Measurements from ENCODE around the gene LNPK.

The LNPK gene

DNA sequence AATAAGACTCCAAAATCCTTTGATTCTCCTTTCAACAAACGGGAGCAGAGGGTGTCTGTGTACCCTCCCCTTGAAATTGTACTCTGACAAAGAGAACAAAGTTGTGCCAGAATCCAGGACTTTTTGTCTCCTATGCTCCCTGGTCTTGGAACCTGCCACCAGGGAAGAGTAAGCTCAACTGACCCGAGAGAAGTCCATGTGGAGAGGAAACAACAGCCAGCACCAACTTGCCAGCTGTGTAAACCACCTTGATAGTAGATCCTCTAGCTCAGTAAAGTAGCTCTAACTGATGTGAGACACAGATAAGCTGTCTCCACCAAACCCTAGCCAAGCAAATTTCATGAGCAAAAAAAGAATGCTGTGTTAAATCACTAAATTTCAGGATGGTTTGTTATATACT lies 46.9 kb downstream of the LNPK start:
- TF ChIP-seq, protein P1, sequence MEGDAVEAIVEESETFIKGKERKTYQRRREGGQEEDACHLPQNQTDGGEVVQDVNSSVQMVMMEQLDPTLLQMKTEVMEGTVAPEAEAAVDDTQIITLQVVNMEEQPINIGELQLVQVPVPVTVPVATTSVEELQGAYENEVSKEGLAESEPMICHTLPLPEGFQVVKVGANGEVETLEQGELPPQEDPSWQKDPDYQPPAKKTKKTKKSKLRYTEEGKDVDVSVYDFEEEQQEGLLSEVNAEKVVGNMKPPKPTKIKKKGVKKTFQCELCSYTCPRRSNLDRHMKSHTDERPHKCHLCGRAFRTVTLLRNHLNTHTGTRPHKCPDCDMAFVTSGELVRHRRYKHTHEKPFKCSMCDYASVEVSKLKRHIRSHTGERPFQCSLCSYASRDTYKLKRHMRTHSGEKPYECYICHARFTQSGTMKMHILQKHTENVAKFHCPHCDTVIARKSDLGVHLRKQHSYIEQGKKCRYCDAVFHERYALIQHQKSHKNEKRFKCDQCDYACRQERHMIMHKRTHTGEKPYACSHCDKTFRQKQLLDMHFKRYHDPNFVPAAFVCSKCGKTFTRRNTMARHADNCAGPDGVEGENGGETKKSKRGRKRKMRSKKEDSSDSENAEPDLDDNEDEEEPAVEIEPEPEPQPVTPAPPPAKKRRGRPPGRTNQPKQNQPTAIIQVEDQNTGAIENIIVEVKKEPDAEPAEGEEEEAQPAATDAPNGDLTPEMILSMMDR (IDR thresholded peaks at IDR 0.05; ENCODE audit: control extremely low read depth, extremely low read depth, low read depth, missing control alignments) = no peak
- ChIA-PET CTCF (interaction anchor here (1.3 kb wide), 1 partner anchor 36 kb away, joined by 3 read pairs; no protein-coding TSS in a partner anchor), POLR2A (interaction anchor here (0.5 kb wide), 1 partner anchor 1442 kb away, joined by 4 read pairs; no protein-coding TSS in a partner anchor)
- DNase-seq (ENCODE audit: extremely low spot score) = no peak

DNA sequence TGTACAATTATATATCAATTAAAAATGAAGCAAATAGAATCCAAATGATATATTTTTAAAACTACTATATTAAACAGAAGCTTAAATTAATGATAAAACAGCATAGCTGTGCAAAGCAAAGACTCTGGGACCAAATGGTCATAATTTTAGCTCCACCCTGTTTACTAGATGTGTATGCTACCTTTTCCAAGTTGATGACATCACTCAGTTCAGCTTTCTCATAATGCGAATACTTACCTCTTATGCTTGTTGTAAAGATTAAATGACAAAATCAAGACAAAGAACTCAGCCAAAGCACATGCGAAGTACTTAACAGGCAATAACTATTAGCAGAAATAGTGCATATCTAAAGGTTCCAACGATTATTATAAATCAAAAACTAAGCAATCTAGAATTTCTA lies 51.6 kb downstream of the LNPK start:
- DNase-seq (ENCODE audit: extremely low spot score) = no peak
- CTCF ChIA-PET = no interaction called here
- TF ChIP-seq, protein P1 (IDR thresholded peaks at IDR 0.05; ENCODE audit: control extremely low read depth, extremely low read depth, low read depth, missing control alignments) = no peak
- POLR2A ChIA-PET = no interaction called here

DNA sequence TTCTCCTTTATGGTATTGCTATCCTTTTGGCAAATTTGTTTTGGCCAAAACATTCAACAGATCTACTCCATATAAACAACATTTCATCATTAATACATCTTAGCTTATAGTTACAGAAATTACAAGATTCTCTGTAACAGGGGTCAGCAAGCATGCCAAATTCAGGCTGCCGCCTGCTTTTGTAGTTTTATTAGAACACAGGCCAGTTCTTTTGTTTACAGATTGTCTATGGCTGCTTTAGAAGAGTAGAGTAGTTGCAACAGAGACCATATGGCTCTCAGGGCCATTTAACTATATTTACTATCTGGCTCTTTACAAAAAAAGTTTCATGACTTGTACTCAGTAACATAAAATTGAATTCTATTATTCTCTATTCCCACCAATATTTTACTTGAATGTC lies 53.9 kb downstream of the LNPK start:
- TF ChIP-seq, protein P1 (IDR thresholded peaks at IDR 0.05; ENCODE audit: control extremely low read depth, extremely low read depth, low read depth, missing control alignments) = no peak
- CTCF ChIA-PET = interaction anchor here (1.2 to 1.8 kb wide), 4 partner anchors 9 to 33 kb away, joined by 4 to 6 read pairs (median 4); no protein-coding TSS in a partner anchor
- POLR2A ChIA-PET = no interaction called here
- DNase-seq (ENCODE audit: extremely low spot score) = no peak

DNA sequence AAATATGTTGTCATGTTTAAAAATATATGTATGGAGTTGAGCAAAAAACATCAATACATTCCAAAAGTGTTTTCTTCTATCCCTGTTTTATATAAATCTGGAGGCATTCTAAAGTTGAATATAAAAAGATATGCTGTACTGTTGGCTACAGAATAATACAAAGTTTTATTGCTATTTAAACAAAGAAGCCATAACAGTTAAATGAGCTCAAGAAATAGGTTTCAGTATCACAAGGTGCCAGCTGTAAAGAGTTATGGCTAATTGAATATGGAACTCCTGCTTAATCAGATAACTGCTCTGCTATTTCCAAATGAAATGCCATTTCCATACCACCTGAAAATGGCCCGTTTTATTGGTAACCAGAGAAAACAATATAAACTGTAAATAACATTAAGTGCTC lies 55.0 kb downstream of the LNPK start:
- ChIA-PET CTCF (interaction anchor here (0.7 to 1.3 kb wide), 3 partner anchors 10 to 14 kb away, joined by 3 to 4 read pairs (median 3); no protein-coding TSS in a partner anchor), POLR2A (no interaction called here)
- DNase-seq (ENCODE audit: extremely low spot score) = no peak
- TF ChIP-seq, protein P1 (IDR thresholded peaks at IDR 0.05; ENCODE audit: control extremely low read depth, extremely low read depth, low read depth, missing control alignments) = no peak

DNA sequence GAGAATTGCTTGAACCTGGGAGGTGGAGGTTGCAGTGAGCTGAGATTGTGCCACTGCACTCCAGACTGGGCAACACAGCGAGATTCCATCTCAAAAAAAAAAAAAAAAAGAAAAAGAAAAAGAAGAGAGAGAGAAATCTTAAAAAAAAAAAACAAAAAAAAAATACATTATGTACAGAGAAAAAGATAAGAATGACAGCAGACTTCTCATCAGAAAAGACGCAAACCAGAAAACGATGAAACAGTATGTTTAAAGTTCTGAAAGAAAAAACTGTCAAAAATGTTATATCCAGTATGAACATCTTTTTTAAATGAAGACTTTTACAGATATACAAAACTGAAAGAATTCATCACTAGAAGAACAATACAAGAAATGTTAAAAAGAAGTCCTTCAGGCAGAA lies 60.4 kb downstream of the LNPK start:
- TF ChIP-seq, protein P1 (IDR thresholded peaks at IDR 0.05; ENCODE audit: control extremely low read depth, extremely low read depth, low read depth, missing control alignments) = no peak
- no peak for DNase-seq (ENCODE audit: extremely low spot score)
- CTCF ChIA-PET = no interaction called here
- POLR2A ChIA-PET = no interaction called here

DNA sequence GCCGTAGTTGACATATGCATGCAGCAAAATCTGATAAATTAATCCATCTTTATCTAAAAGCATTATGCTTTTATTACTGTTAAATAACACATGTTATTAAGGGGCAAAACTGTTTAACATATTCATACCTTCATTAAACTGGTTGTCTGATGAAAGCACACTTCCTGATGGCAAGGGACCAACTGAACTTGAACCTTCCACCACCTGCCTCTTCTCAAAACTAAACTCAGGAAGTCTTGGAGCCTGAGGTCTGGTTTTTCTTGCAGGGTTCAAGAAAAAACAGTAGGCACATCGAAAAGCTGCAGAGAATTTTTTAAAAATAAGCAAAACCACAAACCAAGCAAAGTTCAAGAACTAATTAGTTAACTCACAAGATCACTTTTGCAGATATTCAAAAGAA lies 64.9 kb downstream of the LNPK start:
- ChIA-PET POLR2A (no interaction called here), CTCF (no interaction called here)
- no peak for DNase-seq (ENCODE audit: extremely low spot score)
- TF ChIP-seq, protein P1 (IDR thresholded peaks at IDR 0.05; ENCODE audit: control extremely low read depth, extremely low read depth, low read depth, missing control alignments) = no peak
